NOMO-1 treated with dmso at 0.1 percent for 144 hours (cell line): Measurements from ENCODE around the gene HIPK1.

ENCODE experiments used
- DNase-seq: peaks from one replicate; lab custom pipeline; 2025; ENCODE audit not compliant: unreplicated experiment; lab: John Stamatoyannopoulos, UW

The HIPK1 gene

GRCh38 chr1:113928941-113929749 lies at the start of gene HIPK1:
Gene HIPK1 (plus strand): TSS chr1:113929324.
- peak; percentile 78 for DNase-seq

- no peak for DNase-seq
Measured at GRCh38 chr1:113879739-113880038, 49.4 kb upstream of the HIPK1 start.

GRCh38 chr1:113881661-113882060 lies 47.5 kb upstream of the HIPK1 start:
- DNase-seq = no peak

- no peak for DNase-seq
Measured at GRCh38 chr1:113886417-113887401, 42.4 kb upstream of the HIPK1 start.

GRCh38 chr1:113887402-113888175 lies 41.5 kb upstream of the HIPK1 start, which contains the start of gene BCL2L15:
Gene BCL2L15 (minus strand): TSS chr1:113887581. CDS start chr1:113887375, 206 bp downstream.
- no peak for DNase-seq

GRCh38 chr1:113890816-113891215 lies 38.3 kb upstream of the HIPK1 start:
- no peak for DNase-seq

- no peak for DNase-seq
Measured at GRCh38 chr1:113891631-113892220, 37.4 kb upstream of the HIPK1 start.

- no peak for DNase-seq
Measured at GRCh38 chr1:113893267-113893666, 35.9 kb upstream of the HIPK1 start.

GRCh38 chr1:113895098-113895497 lies 34.0 kb upstream of the HIPK1 start:
- DNase-seq = no peak

GRCh38 chr1:113895961-113896360 lies 33.2 kb upstream of the HIPK1 start:
- DNase-seq = no peak

GRCh38 chr1:113898241-113898814 lies 30.8 kb upstream of the HIPK1 start:
- no peak for DNase-seq

GRCh38 chr1:113899111-113899510 lies 30.0 kb upstream of the HIPK1 start:
- no peak for DNase-seq

- no peak for DNase-seq
Measured at GRCh38 chr1:113901191-113901590, 27.9 kb upstream of the HIPK1 start.

- DNase-seq = no peak
Measured at GRCh38 chr1:113903501-113904292, 25.4 kb upstream of the HIPK1 start.

- DNase-seq = peak; percentile 44
Measured at GRCh38 chr1:113904293-113904673, 24.8 kb upstream of the HIPK1 start.

- peak; percentile 100 for DNase-seq
Measured at GRCh38 chr1:113904674-113905434, 24.3 kb upstream of the HIPK1 start, which contains the start of the genes AP4B1 and DCLRE1B. Gene AP4B1 (minus strand): TSS chr1:113904799. CDS start chr1:113904717, 82 bp downstream. Gene DCLRE1B (plus strand): TSS chr1:113905326. CDS start chr1:113905587, 261 bp downstream.

- DNase-seq = no peak
Measured at GRCh38 chr1:113905435-113905861, 23.7 kb upstream of the HIPK1 start.

GRCh38 chr1:113912594-113913311 lies 16.4 kb upstream of the HIPK1 start:
- DNase-seq = no peak
